ENCODE data around the gene ITGB1BP1.

Gene ITGB1BP1

GRCh38 chr2:9370746-9371145, 52.6 kb downstream of the ITGB1BP1 start:
- H3K4me1 ChIP-seq (ENCODE audit: control insufficient read depth, insufficient read depth, low read length) = peaks cover 7% of the 10 kb centered on the region
- H3K27me3 ChIP-seq (replicated peaks; ENCODE audit: control insufficient read depth, insufficient read depth, low read length) = no peaks in the 10 kb centered on the region
- no peaks in the 10 kb centered on the region for H3K9me3 ChIP-seq (ENCODE audit: control insufficient read depth, low read length)
- H3K36me3 ChIP-seq (ENCODE audit: control insufficient read depth, insufficient read depth, low read length, severe bottlenecking) = peaks cover 26% of the 10 kb centered on the region
- peak overlapping the region; percentile 29 for H3K9ac ChIP-seq (ENCODE audit: low read length)
- no peak for DNase-seq (ENCODE audit: low read depth)
- H3K4me3 ChIP-seq (ENCODE audit: low read length) = no peak overlapping the region

DNA sequence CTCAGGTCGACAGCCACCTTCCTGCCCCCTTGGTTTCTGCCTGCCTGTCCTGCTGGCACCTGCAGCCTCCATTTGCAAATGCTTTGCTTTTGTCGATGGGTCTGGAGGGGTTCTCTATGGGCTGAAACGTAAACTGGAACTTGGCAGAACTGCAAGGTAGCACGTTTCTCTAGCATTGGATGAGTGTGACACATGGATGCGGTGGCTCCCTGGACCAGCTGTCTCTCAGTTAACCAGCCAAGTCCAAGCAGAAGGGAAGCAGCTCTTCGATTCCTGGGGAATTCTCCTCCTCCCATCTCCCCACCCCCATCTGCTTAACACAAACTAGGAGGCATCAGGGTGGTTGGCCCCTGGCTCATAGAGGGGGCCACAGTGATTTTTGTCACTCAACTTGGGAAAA, 57.3 kb downstream of the ITGB1BP1 start:
- H3K4me3 ChIP-seq (ENCODE audit: low read length) = no peak overlapping the region
- no peaks in the 10 kb centered on the region for H3K27me3 ChIP-seq (replicated peaks; ENCODE audit: control insufficient read depth, insufficient read depth, low read length)
- no peak for DNase-seq (ENCODE audit: low read depth)
- peaks cover 15% of the 10 kb centered on the region for H3K4me1 ChIP-seq (ENCODE audit: control insufficient read depth, insufficient read depth, low read length)
- no peaks in the 10 kb centered on the region for H3K9me3 ChIP-seq (ENCODE audit: control insufficient read depth, low read length)
- H3K9ac ChIP-seq (ENCODE audit: low read length) = no peak overlapping the region
- peaks cover 38% of the 10 kb centered on the region for H3K36me3 ChIP-seq (ENCODE audit: control insufficient read depth, insufficient read depth, low read length, severe bottlenecking)

DNA sequence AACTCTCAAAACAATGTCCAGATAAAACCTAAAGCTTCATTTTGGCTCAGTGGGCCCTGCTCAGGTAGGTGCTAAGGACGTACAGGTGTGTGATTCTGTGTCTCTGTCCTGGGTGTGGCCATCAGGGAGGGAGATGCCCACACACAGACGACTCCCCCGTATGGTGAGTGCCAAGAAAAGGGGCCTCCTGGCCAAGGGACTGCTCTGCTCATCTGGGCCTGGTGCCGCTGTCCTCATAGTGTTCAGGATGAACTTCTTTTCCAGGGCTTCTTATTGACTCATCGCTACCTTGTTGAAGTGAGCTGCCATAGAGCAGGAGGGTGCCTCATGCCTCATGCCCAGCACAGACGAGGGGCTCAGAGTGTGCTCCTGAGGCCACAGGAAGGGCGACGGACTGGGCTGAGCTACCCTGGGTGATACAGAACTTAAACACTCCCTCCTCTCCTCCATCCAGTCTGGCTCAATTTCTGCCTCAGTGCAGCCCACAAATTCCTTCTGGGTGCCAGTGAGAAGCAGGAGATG, 57.8 kb downstream of the ITGB1BP1 start:
- peaks cover 16% of the 10 kb centered on the region for H3K4me1 ChIP-seq (ENCODE audit: control insufficient read depth, insufficient read depth, low read length)
- H3K4me3 ChIP-seq (ENCODE audit: low read length) = no peak overlapping the region
- H3K9ac ChIP-seq (ENCODE audit: low read length) = peak overlapping the region; percentile 50
- no peak for DNase-seq (ENCODE audit: low read depth)
- peaks cover 38% of the 10 kb centered on the region for H3K36me3 ChIP-seq (ENCODE audit: control insufficient read depth, insufficient read depth, low read length, severe bottlenecking)
- no peaks in the 10 kb centered on the region for H3K9me3 ChIP-seq (ENCODE audit: control insufficient read depth, low read length)
- no peaks in the 10 kb centered on the region for H3K27me3 ChIP-seq (replicated peaks; ENCODE audit: control insufficient read depth, insufficient read depth, low read length)

GRCh38 chr2:9364791-9365497, 58.4 kb downstream of the ITGB1BP1 start:
- peaks cover 43% of the 10 kb centered on the region for H3K36me3 ChIP-seq (ENCODE audit: control insufficient read depth, insufficient read depth, low read length, severe bottlenecking)
- H3K27me3 ChIP-seq (replicated peaks; ENCODE audit: control insufficient read depth, insufficient read depth, low read length) = no peaks in the 10 kb centered on the region
- H3K4me1 ChIP-seq (ENCODE audit: control insufficient read depth, insufficient read depth, low read length) = peaks cover 19% of the 10 kb centered on the region
- no peaks in the 10 kb centered on the region for H3K9me3 ChIP-seq (ENCODE audit: control insufficient read depth, low read length)
- peak overlapping the region; percentile 50 for H3K9ac ChIP-seq (ENCODE audit: low read length)
- DNase-seq (ENCODE audit: low read depth) = peak; percentile 62
- H3K4me3 ChIP-seq (ENCODE audit: low read length) = no peak overlapping the region

DNA sequence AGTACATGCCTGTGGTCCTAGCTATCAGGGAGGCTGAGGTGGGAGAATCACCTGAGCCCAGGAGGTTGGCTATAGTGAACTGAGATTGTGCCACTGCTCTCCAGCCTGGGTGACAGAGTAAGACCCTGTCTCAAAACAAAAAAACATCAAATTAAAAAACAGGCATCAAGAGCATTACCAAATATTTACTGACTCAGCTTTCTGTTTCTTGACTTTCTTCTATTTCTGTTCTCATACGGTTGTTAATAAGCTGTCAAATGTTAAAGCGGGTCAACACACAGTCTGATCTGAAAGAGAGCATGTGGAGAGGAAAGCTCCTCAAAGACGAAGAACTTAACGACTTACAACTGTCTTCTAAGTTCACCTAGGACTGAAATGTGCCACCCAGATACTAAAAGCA, 59.0 kb downstream of the ITGB1BP1 start:
- Histone ChIP-seq H3K9ac (ENCODE audit: low read length) (no peak overlapping the region), H3K4me3 (ENCODE audit: low read length) (no peak overlapping the region), H3K27me3 (replicated peaks; ENCODE audit: control insufficient read depth, insufficient read depth, low read length) (no peaks in the 10 kb centered on the region), H3K4me1 (ENCODE audit: control insufficient read depth, insufficient read depth, low read length) (peaks cover 19% of the 10 kb centered on the region), H3K36me3 (ENCODE audit: control insufficient read depth, insufficient read depth, low read length, severe bottlenecking) (peaks cover 49% of the 10 kb centered on the region), H3K9me3 (ENCODE audit: control insufficient read depth, low read length) (no peaks in the 10 kb centered on the region)
- DNase-seq (ENCODE audit: low read depth) = no peak

DNA sequence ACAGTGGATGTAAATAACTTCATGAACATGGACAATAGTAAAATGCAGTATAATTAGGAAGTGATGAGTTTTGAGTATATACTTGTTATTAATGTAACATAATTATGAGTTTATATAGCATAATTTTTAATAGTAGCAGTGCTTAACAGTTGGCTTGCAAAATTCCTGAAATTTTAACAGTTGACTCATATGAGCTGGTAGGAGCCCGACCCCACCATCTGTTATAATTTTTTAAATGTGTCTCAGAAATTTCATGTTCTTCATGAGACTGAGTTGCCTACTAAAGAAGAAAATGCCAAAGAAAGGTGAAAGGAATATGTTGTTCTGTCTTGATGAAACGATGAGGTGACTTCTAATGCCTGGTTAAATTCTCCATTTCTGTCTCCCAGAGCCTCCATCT, 62.6 kb downstream of the ITGB1BP1 start:
- Histone ChIP-seq H3K27me3 (replicated peaks; ENCODE audit: control insufficient read depth, insufficient read depth, low read length) (no peaks in the 10 kb centered on the region), H3K9ac (ENCODE audit: low read length) (no peak overlapping the region), H3K4me3 (ENCODE audit: low read length) (no peak overlapping the region), H3K9me3 (ENCODE audit: control insufficient read depth, low read length) (no peaks in the 10 kb centered on the region), H3K36me3 (ENCODE audit: control insufficient read depth, insufficient read depth, low read length, severe bottlenecking) (peaks cover 58% of the 10 kb centered on the region), H3K4me1 (ENCODE audit: control insufficient read depth, insufficient read depth, low read length) (peaks cover 24% of the 10 kb centered on the region)
- peak; percentile 61 for DNase-seq (ENCODE audit: low read depth)

DNA sequence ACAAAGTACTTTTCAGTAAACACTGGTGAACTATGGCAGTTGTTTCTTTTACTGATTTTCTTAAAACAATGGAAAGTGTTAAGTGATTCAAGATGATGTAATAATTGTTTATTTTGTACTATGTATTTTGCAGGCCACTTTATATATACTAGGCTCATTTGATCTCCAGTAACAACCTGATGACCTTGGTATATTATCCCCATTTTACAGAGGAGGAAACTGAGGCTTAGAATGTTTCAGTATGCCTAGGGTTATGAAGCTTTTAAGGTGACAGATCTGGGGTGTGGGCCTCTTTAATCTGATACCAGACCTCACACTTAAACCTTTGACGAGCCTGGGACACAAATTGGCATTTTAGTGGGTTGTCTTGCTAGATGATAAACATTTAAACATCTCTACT, 63.2 kb downstream of the ITGB1BP1 start:
- no peak overlapping the region for H3K4me3 ChIP-seq (ENCODE audit: low read length)
- DNase-seq (ENCODE audit: low read depth) = no peak
- H3K4me1 ChIP-seq (ENCODE audit: control insufficient read depth, insufficient read depth, low read length) = peaks cover 25% of the 10 kb centered on the region
- peaks cover 58% of the 10 kb centered on the region for H3K36me3 ChIP-seq (ENCODE audit: control insufficient read depth, insufficient read depth, low read length, severe bottlenecking)
- H3K9me3 ChIP-seq (ENCODE audit: control insufficient read depth, low read length) = no peaks in the 10 kb centered on the region
- no peak overlapping the region for H3K9ac ChIP-seq (ENCODE audit: low read length)
- no peaks in the 10 kb centered on the region for H3K27me3 ChIP-seq (replicated peaks; ENCODE audit: control insufficient read depth, insufficient read depth, low read length)

DNA sequence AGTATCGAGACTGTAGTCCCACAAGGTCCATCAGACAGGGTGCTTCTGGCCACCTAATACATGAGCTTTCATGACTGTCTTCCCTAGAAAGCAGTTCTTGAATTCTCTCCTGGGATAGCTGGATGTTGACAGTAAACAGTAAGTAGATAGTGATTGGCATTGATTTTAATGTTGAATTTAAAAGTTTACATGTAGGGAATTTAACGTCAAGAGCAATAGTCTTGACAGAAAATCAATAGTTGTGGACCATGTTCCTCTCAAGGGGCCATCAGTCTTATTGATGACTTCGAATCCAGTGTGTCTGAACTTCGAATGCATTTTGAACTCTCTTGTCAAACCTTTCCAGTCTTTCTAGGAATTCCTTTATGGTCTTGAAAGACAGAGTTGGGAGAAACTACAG, 63.9 kb downstream of the ITGB1BP1 start:
- Histone ChIP-seq H3K27me3 (replicated peaks; ENCODE audit: control insufficient read depth, insufficient read depth, low read length) (no peaks in the 10 kb centered on the region), H3K4me3 (ENCODE audit: low read length) (no peak overlapping the region), H3K36me3 (ENCODE audit: control insufficient read depth, insufficient read depth, low read length, severe bottlenecking) (peaks cover 58% of the 10 kb centered on the region), H3K4me1 (ENCODE audit: control insufficient read depth, insufficient read depth, low read length) (peaks cover 18% of the 10 kb centered on the region), H3K9me3 (ENCODE audit: control insufficient read depth, low read length) (no peaks in the 10 kb centered on the region), H3K9ac (ENCODE audit: low read length) (no peak overlapping the region)
- no peak for DNase-seq (ENCODE audit: low read depth)

DNA sequence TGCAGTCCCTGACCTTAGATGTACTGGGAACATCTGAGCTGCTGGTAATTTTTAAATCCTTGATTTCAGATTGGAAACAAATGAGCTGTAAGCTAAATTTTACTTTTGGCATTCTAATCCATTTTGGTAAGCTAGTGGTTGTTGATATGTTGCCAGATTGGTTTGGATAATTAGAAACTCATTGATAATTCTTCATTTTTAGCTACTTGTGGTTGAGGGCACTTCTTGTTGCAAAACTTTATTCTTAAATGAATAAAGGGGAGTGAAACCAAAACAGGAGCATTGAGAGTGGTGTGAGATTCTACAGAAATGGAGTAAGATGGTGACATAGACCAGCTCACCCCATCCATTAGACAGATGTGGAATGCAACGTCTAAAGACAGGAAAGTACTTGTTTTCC, 64.5 kb downstream of the ITGB1BP1 start:
- no peak overlapping the region for H3K4me3 ChIP-seq (ENCODE audit: low read length)
- no peak for DNase-seq (ENCODE audit: low read depth)
- no peaks in the 10 kb centered on the region for H3K27me3 ChIP-seq (replicated peaks; ENCODE audit: control insufficient read depth, insufficient read depth, low read length)
- H3K9ac ChIP-seq (ENCODE audit: low read length) = no peak overlapping the region
- H3K36me3 ChIP-seq (ENCODE audit: control insufficient read depth, insufficient read depth, low read length, severe bottlenecking) = peaks cover 56% of the 10 kb centered on the region
- no peaks in the 10 kb centered on the region for H3K9me3 ChIP-seq (ENCODE audit: control insufficient read depth, low read length)
- H3K4me1 ChIP-seq (ENCODE audit: control insufficient read depth, insufficient read depth, low read length) = peaks cover 17% of the 10 kb centered on the region

DNA sequence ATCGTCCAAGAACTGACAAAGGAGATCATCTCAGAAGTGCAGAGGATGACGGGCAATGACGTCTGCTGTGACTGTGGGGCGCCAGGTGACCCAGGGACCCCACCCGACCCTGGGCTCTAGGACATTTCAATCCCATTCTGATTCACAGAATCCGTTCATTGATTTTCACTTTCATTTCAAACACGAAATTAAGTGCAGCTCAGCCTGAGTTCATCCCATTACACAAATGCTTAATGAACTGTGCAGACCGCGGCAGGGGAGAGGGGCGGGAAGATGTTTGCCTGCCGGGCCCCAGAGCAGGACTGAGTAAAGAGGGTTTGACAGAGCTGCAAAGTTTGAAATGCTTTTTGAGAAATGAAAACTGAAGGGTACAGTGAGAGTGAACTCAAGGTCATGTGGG, 67.1 kb downstream of the ITGB1BP1 start:
- Histone ChIP-seq H3K9me3 (ENCODE audit: control insufficient read depth, low read length) (no peaks in the 10 kb centered on the region), H3K27me3 (replicated peaks; ENCODE audit: control insufficient read depth, insufficient read depth, low read length) (no peaks in the 10 kb centered on the region), H3K36me3 (ENCODE audit: control insufficient read depth, insufficient read depth, low read length, severe bottlenecking) (peaks cover 57% of the 10 kb centered on the region), H3K4me1 (ENCODE audit: control insufficient read depth, insufficient read depth, low read length) (peaks cover 17% of the 10 kb centered on the region), H3K4me3 (ENCODE audit: low read length) (no peak overlapping the region), H3K9ac (ENCODE audit: low read length) (no peak overlapping the region)
- no peak for DNase-seq (ENCODE audit: low read depth)

DNA sequence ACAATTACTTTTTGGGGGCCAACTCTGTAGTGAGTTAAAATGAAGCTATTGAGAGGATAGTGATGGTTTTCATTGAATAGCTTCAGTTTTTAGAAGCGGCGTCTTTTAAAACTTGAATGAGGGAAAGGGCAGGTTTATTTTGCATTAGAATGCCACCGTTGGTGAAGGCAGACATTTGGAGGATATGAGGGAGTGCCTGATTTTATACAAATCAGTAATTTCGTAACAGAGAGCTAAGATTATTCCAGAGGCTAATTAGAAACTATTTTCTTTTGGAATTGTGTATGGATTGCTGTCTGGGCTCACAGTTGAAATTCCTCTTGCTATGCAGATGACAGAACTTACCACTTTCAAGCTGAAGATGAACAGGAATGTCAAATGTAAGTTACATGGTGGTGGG, 67.6 kb downstream of the ITGB1BP1 start:
- H3K4me1 ChIP-seq (ENCODE audit: control insufficient read depth, insufficient read depth, low read length) = peaks cover 12% of the 10 kb centered on the region
- H3K36me3 ChIP-seq (ENCODE audit: control insufficient read depth, insufficient read depth, low read length, severe bottlenecking) = peaks cover 61% of the 10 kb centered on the region
- no peaks in the 10 kb centered on the region for H3K27me3 ChIP-seq (replicated peaks; ENCODE audit: control insufficient read depth, insufficient read depth, low read length)
- no peak overlapping the region for H3K4me3 ChIP-seq (ENCODE audit: low read length)
- no peak overlapping the region for H3K9ac ChIP-seq (ENCODE audit: low read length)
- DNase-seq (ENCODE audit: low read depth) = no peak
- H3K9me3 ChIP-seq (ENCODE audit: control insufficient read depth, low read length) = no peaks in the 10 kb centered on the region

GRCh38 chr2:9355270-9355669, 68.1 kb downstream of the ITGB1BP1 start:
- DNase-seq (ENCODE audit: low read depth) = no peak
- Histone ChIP-seq H3K4me3 (ENCODE audit: low read length) (no peak overlapping the region), H3K9ac (ENCODE audit: low read length) (no peak overlapping the region), H3K27me3 (replicated peaks; ENCODE audit: control insufficient read depth, insufficient read depth, low read length) (no peaks in the 10 kb centered on the region), H3K36me3 (ENCODE audit: control insufficient read depth, insufficient read depth, low read length, severe bottlenecking) (peaks cover 62% of the 10 kb centered on the region), H3K4me1 (ENCODE audit: control insufficient read depth, insufficient read depth, low read length) (peaks cover 7% of the 10 kb centered on the region), H3K9me3 (ENCODE audit: control insufficient read depth, low read length) (no peaks in the 10 kb centered on the region)

Measured in adipocyte (in vitro differentiated cells).